HG02610 (cell line): Measurements from ENCODE around the gene TAC4.
A peak's percentile ranks its signal among the peaks of the same experiment; 100 is the strongest.

ENCODE experiments used
- ATAC-seq: cut with Tn5 transposase; IDR thresholded peaks from one replicate; pipeline ENCODE4 v1.9.1; 2021; ENCODE audit warnings: mild to moderate bottlenecking, moderate library complexity; ENCODE audit not compliant: unreplicated experiment

Gene TAC4

GRCh38 chr17:49817993-49818392 is 29.9 kb downstream of the TAC4 start:
- ATAC-seq, result no peak

GRCh38 chr17:49815761-49816281 is 32.0 kb downstream of the TAC4 start:
- no peak for ATAC-seq

- no peak for ATAC-seq
Measured at GRCh38 chr17:49814781-49815529, 32.9 kb downstream of the TAC4 start.

- no peak for ATAC-seq
Measured at GRCh38 chr17:49809056-49809455, 38.8 kb downstream of the TAC4 start.

GRCh38 chr17:49798738-49799137 is 49.1 kb downstream of the TAC4 start:
- no peak for ATAC-seq

- no peak for ATAC-seq
Measured at GRCh38 chr17:49798182-49798581, 49.7 kb downstream of the TAC4 start.

- ATAC-seq, result no peak
Measured at GRCh38 chr17:49795372-49795771, 52.5 kb downstream of the TAC4 start.

GRCh38 chr17:49793309-49793708 is 54.6 kb downstream of the TAC4 start:
- no peak for ATAC-seq

- no peak for ATAC-seq
Measured at GRCh38 chr17:49789243-49789578, 58.7 kb downstream of the TAC4 start.

- ATAC-seq, result peak; percentile 91
Measured at GRCh38 chr17:49788478-49789242, 59.2 kb downstream of the TAC4 start, which contains the start of gene KAT7. KAT7 (plus strand) TSS chr17:49788681; CDS start chr17:49788835, 154 bp downstream.
